ENCODE results near the gene ITGA3.

ITGA3 gene

GRCh38 chr17:50066995-50067394 is 11.1 kb downstream of the ITGA3 start:
- TF ChIP-seq, protein P1, sequence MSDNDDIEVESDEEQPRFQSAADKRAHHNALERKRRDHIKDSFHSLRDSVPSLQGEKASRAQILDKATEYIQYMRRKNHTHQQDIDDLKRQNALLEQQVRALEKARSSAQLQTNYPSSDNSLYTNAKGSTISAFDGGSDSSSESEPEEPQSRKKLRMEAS (IDR thresholded peaks at IDR 0.05): no peak
- no peak for TF ChIP-seq FOXM1 (IDR thresholded peaks at IDR 0.05; ENCODE audit: borderline replicate concordance, low read depth)
- no peak for TF ChIP-seq TCF12 (IDR thresholded peaks at IDR 0.05; ENCODE audit: low read depth)
- no peak for TF ChIP-seq YY1 (IDR thresholded peaks at IDR 0.05; ENCODE audit: low read depth)

- TF ChIP-seq CEBPB (IDR thresholded peaks at IDR 0.05) (no peak), TAF1 (IDR thresholded peaks at IDR 0.05; ENCODE audit: low read depth) (no peak), TEAD4 (IDR thresholded peaks at IDR 0.05) (no peak), USF1 (IDR thresholded peaks at IDR 0.05) (no peak), NFIC (IDR thresholded peaks at IDR 0.05) (no peak), CREB1 (IDR thresholded peaks at IDR 0.05; ENCODE audit: low read depth) (no peak), RAD21 (IDR thresholded peaks at IDR 0.05; ENCODE audit: low read depth) (no peak), FOXM1 (IDR thresholded peaks at IDR 0.05; ENCODE audit: borderline replicate concordance, low read depth) (no peak), TCF12 (IDR thresholded peaks at IDR 0.05; ENCODE audit: low read depth) (no peak), EGR1 (IDR thresholded peaks at IDR 0.05) (no peak), REST (IDR thresholded peaks at IDR 0.05; ENCODE audit: low read depth) (no peak), ZBTB7A (IDR thresholded peaks at IDR 0.05; ENCODE audit: low read depth) (no peak), EP300 (IDR thresholded peaks at IDR 0.05; ENCODE audit: borderline replicate concordance) (no peak), YY1 (IDR thresholded peaks at IDR 0.05; ENCODE audit: low read depth) (no peak)
- TF ChIP-seq, protein P1 (IDR thresholded peaks at IDR 0.05): no peak
These were observed 12.1 kb downstream of the ITGA3 start for GRCh38 chr17:50067996-50068395.

- TF ChIP-seq, protein P1 (IDR thresholded peaks at IDR 0.05): no peak
- TF ChIP-seq YY1 (IDR thresholded peaks at IDR 0.05; ENCODE audit: low read depth) (no peak), TCF12 (IDR thresholded peaks at IDR 0.05; ENCODE audit: low read depth) (no peak), RAD21 (IDR thresholded peaks at IDR 0.05; ENCODE audit: low read depth) (no peak), EGR1 (IDR thresholded peaks at IDR 0.05) (no peak), CREB1 (IDR thresholded peaks at IDR 0.05; ENCODE audit: low read depth) (no peak), USF1 (IDR thresholded peaks at IDR 0.05) (no peak), ZBTB7A (IDR thresholded peaks at IDR 0.05; ENCODE audit: low read depth) (no peak), TAF1 (IDR thresholded peaks at IDR 0.05; ENCODE audit: low read depth) (no peak), NFIC (IDR thresholded peaks at IDR 0.05) (no peak)
These were observed 15.2 kb downstream of the ITGA3 start for GRCh38 chr17:50070908-50071680.

DNA sequence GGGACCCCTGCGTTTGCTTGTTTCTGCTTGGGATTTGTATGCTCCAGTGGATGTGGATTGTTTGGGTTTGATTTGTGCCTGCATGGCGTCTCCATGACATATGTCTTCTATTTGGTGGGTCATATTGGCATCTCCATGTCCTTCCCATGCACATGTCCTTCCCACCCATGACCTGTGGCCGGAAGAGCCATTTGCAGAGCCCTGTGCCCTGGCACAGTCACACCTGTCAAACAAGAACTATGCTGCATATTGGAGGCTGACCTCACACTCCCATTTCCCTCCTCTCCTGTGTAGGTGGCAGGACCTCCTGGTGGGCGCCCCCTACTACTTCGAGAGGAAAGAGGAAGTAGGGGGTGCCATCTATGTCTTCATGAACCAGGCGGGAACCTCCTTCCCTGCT is 15.8 kb downstream of the ITGA3 start:
- no peak for TF ChIP-seq CREB1 (IDR thresholded peaks at IDR 0.05; ENCODE audit: low read depth)
- no peak for TF ChIP-seq TCF12 (IDR thresholded peaks at IDR 0.05; ENCODE audit: low read depth)
- TF ChIP-seq ZBTB7A (IDR thresholded peaks at IDR 0.05; ENCODE audit: low read depth): no peak
- TF ChIP-seq TAF1 (IDR thresholded peaks at IDR 0.05; ENCODE audit: low read depth): no peak
- no peak for TF ChIP-seq YY1 (IDR thresholded peaks at IDR 0.05; ENCODE audit: low read depth)
- no peak for TF ChIP-seq NFIC (IDR thresholded peaks at IDR 0.05)
- TF ChIP-seq USF1 (IDR thresholded peaks at IDR 0.05): no peak
- no peak for TF ChIP-seq TEAD4 (IDR thresholded peaks at IDR 0.05)
- no peak for TF ChIP-seq RAD21 (IDR thresholded peaks at IDR 0.05; ENCODE audit: low read depth)
- no peak for TF ChIP-seq REST (IDR thresholded peaks at IDR 0.05; ENCODE audit: low read depth)
- TF ChIP-seq EGR1 (IDR thresholded peaks at IDR 0.05): no peak
- TF ChIP-seq CEBPB (IDR thresholded peaks at IDR 0.05): no peak
- no peak for TF ChIP-seq EP300 (IDR thresholded peaks at IDR 0.05; ENCODE audit: borderline replicate concordance)
- TF ChIP-seq, protein P1 (IDR thresholded peaks at IDR 0.05): no peak
- TF ChIP-seq FOXM1 (IDR thresholded peaks at IDR 0.05; ENCODE audit: borderline replicate concordance, low read depth): no peak

DNA sequence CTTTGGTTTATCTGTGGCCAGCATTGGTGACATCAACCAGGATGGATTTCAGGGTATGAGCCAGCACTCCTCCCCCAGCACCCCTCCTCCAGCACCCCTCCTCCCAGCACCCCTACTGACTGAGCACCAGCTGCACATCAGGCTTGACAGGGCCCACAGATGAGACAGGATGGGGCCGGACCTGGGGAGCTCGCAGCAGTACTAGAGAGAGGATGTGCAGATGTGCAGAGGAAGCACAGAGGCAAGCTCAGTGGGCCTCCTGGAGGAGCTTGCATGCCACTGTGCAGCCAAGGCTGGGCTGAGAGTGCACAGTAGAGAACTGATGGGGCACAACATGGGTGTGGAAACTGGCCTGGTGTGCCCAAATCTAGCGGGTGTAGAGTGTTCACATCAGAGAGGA is 16.2 kb downstream of the ITGA3 start:
- no peak for TF ChIP-seq EGR1 (IDR thresholded peaks at IDR 0.05)
- no peak for TF ChIP-seq FOXM1 (IDR thresholded peaks at IDR 0.05; ENCODE audit: borderline replicate concordance, low read depth)
- TF ChIP-seq, protein P1 (IDR thresholded peaks at IDR 0.05): no peak
- no peak for TF ChIP-seq EP300 (IDR thresholded peaks at IDR 0.05; ENCODE audit: borderline replicate concordance)
- TF ChIP-seq NFIC (IDR thresholded peaks at IDR 0.05): no peak
- TF ChIP-seq ZBTB7A (IDR thresholded peaks at IDR 0.05; ENCODE audit: low read depth): no peak
- TF ChIP-seq TEAD4 (IDR thresholded peaks at IDR 0.05): no peak
- TF ChIP-seq CREB1 (IDR thresholded peaks at IDR 0.05; ENCODE audit: low read depth): no peak
- no peak for TF ChIP-seq YY1 (IDR thresholded peaks at IDR 0.05; ENCODE audit: low read depth)
- TF ChIP-seq TCF12 (IDR thresholded peaks at IDR 0.05; ENCODE audit: low read depth): no peak
